Muscle of arm (tissue), 12 donors: ENCODE results near the gene SSU72. TPM values are rescaled to one million over a fixed set of nuclear protein-coding genes. Genes with fewer than 3 reads are reported as not detected.
"Not testable (repeated sequence)": the region's sequence is repeated elsewhere in the genome, so short reads cannot be mapped to it uniquely, and the experiment has no call there.

Experiments
- DNase-seq: peaks from one replicate; pipeline ENCODE4 v3.0.0-alpha.2; 2013
- polyA plus RNA-seq, 12 donors: library from polyadenylated mRNA; unstranded; fragments of 120-200 nt; gene quantifications; one replicate each; pipeline ENCODE4 v1.2.1, GENCODE V29; 2013; ENCODE audit not compliant: insufficient read length in 12 of 12

Gene SSU72
- polyA plus RNA-seq, 12 donors, result 61.6 to 98.6 (median 86.4) TPM; not detected in 1

DNA sequence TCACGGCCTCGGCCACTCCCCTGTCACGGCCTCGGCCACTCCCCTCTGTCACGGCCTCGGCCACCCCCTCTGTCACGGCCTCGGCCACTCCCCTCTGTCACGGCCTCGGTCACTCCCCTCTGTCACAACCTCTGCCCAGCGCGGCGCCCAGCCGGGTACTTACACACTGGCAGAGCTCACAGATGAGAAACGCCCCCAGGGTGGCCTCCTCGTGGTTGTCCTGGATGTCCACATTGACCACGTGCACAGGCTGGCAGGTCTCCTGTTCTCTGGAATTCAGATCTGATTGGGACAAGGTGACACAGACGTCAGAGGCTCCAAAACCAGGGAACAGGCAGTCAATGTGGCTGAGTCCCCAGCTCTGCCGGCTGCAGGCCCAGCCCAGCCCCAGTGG, 31.0 kb downstream of the SSU72 start:
- DNase-seq, result no peak

DNA sequence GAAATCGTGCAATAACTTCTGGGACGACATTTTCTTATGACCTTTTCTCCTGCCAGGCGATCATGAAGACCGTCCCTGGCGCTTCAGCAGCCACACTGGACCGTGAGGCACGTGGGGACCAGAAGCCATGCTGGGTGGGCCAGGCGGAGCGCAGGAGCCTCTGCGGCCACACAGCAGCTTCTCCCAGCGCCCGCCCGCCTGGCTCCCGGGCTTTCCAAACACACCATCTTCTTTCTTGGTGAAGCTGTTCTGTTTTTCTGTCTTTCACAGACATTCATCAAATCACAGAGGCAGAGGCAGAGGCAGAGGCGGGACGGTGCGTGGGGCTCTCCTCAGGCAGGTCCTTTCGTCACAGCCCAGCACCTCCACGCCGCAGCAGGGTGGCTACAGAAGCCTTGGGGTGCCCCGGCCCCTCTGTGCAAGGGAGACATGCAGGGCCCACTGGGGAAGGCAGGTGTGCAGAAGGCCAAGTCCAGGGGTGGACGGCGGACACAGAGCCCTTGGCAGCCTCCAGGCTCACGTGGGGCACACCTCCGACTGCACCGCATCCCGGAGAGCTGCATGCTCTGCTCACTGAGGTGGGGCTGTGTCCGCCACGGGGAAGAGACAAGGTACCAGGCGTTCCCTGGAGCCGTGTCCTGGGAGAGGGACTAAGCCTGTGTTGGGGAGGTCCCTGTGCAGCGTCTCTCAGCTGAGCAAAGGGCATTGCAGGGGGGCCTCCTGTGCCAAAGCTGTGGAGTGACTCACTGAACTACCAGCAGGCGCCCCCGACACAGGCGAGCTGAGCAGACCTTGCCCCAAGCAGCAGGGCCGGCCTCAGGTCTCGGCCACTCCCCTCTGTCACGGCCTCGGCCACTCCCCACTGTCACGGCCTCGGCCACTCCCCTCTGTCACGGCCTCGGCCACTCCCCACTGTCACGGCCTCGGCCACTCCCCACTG, 31.6 kb downstream of the SSU72 start:
- DNase-seq, result no peak

DNA sequence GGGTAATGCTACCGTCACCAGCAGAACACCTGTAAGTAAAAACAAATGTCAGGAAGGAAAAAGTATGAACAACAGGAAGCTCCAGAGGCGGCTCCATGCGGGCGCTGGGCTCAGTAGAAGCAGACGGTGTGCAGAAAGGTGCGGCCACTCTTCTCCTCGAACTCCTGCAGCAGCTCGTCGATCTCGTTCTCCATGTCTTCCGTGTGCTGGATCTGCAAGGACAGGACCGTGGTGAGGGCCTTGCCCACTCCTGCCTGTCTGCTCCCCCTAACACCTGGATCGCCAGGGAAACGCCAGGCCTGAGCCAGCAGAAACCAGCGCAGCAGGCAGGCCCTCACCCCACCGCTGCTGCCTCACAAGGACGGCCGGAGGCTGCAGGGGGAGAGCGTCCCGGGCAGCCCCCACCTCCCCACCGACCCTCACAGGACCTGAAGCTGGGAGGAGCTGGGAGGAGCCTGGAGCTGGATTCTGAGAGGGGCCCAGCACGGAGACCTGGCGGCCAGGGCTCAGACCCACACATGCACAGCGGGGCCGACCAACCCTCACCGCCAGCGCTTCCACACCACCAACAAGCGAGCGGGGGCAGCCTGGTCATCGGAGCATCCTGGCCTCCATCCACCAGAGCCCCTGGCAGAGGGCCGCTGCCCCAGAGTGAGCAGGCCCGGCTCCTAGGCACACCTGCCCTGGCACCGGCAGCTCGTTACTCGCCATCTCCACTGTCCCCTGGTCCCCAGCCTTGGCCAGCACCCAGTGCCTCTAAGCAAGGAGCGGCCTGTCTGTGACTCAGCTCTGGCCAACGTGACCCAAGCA, 32.5 kb downstream of the SSU72 start:
- DNase-seq, result no peak

DNA sequence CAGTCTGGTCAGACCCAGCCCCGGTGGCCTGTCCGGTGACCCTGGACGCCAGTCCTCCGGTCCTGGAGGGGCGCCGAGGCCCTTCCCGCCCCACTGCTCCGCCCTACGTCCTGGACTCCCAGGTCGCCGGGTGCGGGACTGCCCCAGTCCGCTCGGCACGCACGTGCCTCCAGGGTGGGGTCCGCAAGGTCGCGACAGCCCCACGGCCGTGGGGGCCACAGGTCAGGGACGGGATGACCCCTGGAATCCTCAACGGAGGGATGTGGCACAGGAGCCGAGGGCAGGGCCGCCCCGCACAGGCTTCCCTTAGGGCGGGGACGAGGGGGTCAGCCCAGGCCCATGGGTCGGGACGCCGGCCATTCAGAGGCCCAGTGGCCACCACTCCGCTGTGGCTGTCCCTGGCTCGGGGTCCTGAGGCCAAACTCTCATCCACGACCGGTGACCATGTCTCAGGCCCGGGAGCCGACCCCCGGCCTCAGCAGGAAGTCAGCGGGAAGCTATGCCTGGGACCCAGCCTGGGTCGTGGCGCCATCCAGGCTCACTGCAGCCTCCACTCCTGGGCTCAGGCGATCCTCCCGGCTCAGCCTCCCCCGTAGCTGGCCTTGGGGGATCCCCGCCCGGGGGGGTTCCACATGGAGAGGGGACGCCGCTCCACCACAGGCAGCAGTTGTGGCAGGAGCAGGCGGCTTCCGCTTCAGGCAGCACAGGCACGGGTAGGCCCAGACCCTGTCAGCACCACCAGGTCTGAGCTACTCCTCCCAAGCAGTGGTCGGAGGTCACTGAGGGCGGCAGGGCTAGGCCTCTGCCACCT, 33.6 kb downstream of the SSU72 start:
- DNase-seq, result no peak

DNA sequence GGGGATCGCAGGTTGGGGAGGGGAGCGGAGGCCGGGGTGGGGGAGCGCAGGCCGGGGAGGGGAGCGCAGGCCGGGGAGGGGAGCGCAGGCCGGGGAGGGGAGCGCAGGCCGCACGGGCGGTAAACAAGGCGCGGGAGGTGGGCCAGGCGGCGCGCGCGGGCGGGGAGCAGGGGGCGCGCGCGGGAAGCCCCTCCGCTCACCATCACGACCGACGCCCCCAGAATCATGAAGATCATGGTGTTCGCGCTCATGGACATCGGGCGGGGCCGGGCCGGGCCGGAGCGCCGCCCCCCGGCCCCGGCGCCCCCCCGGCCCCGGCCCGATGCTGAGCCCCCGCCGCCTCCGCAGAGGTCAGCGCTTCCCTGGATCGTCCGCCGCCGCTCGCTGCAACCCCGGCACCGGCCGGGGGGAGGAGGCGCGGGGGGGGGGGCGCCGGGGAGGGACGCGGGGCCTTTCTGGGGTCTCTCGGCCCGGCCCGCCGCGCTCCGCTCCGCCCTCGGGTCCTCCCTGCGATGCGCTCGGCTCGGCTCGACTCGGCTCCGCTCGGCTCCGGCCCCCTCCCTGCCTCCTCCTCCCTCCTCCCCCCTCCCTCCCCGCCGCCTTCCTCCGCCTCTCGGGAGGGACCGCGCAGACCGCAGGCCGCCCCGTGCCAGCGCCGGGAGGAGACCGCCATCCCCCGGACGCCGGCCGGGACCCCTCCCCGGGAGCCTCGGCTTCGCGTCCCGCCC, 34.4 kb downstream of the SSU72 start, which contains the start of gene TMEM240:
TSS of gene TMEM240 (minus strand) at position 535 of the 728 bp plus-strand sequence. CDS start at position 257, 278 bp downstream.
- DNase-seq, result peak; percentile 70

DNA sequence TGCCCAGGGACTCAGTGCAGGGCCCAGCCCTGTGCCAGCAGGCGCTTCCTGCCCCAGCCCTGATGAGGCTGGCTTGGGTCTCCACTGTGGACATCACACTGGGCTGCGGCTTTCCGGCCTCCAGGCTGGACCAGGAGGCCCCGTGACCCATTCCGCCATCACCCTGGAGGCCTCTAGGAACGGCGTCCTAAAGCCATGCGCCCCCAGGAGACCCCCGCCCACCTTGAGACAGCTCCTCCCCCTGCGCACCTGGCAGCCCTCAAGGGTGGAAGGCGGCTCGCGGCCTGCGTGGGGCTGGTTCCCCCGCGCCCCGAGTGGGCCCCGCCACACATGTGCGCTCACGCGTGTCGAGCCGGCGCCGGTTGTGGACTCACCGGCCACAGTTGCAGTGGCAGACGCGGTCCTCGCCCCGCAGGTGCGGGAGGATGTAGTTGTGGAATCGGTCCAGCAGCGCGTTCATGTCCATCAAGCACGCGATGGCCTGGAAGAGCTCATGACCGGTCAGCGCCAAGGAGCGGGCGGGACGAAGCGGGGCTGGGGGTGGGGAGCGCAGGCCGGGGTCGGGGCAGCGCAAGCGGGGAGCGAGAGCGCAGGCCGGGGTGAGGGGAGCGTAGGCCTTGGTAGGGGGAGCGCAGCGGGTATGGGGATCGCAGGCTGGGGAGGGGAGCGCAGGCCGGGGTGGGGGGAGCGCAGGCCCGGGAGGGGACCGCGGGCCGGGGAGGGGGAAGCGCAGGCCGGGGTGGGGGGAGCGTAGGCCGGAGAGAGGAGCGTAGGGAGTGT, 35.2 kb downstream of the SSU72 start:
- DNase-seq, result no peak

DNA sequence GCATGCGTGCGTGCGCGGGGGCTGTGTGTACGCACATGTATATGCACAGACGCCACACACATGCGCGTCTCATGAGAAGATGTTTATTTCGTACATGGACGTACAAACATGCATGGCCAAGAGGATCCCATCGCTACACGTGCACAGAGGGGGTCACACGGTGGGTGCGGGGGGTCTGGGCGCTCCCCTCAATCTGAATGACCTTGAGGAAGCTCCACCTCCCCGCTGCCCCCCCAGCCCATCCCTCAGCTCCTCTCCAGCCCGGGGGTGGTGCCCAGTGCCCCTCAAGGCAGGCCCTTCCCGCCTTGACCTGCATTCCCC, 35.7 kb downstream of the SSU72 start:
- no peak for DNase-seq

DNA sequence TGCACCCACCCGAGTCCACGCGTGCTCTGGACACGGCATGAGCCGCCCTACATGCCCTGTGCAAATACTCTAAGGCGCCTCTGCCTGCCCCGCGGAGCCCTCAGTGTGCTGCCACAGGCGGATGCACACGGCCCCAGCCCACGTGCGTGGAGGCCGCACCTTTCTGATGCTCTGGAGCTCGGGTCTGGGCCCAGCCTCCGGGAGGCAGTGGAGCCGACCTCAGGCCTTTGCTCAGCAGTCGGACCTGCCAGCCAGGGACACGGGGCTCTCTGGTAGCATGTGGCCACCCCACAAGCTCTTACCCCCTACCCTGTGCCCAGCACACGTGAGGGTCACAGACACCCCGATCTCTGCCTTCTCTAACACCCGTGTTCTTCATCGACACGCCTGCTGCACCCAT, 36.3 kb downstream of the SSU72 start:
- no peak for DNase-seq

DNA sequence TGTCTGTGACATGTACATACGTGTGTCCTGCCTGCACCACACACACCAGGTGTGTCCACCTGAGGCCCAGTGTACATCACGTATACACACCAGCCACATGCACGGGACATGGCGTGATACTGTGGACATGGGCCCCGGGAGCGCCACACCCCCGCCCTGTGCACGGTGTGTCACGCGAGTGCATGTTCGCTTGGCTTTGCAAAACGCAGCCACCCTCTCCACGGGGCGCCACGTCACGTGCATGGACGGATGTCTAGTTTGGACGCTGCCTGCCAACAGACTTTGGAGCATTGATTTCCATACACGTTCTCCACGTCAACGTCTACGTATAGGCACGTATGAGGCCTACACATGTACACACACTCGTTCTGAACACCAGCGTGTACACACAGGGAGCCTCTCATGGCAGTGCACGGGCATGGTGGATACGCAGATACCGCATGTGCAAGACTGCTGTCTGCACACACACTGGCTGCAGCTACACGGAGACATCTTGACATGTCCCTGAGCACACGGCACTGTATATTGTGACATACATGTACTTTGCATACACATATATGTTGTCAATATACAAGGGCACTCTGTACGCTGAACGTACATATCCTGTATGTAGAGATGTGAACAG, 36.9 kb downstream of the SSU72 start:
- DNase-seq, result no peak

DNA sequence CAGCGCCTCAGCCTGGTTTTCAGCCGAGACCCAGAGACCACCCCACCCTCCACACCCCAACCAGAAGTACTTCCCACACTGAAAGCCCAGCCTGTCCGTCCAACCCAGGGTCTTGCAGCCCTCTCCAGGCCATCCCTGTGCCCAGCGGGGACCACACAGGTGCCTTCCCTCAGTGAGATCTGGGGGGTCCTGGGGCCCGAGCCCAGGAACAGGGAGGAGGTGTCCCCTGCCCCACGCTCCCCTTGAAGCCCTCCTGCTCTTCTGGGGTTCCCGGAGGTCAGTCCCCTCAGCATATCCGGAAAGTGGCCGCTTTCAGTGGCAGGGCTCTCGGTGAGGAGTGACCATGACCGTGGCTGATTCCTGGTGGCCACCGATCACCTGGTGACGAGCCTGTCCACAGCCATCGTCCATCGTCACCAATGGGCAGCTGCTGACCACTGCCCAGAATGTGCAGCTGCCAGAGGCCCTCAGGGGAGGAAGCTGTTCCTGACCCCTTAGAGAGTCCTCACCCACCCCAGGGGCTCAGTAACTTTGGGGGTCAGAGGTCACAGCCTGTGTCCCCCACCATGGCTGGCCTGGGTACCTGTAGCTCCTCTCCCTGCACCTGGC, 37.6 kb downstream of the SSU72 start:
- DNase-seq, result no peak

DNA sequence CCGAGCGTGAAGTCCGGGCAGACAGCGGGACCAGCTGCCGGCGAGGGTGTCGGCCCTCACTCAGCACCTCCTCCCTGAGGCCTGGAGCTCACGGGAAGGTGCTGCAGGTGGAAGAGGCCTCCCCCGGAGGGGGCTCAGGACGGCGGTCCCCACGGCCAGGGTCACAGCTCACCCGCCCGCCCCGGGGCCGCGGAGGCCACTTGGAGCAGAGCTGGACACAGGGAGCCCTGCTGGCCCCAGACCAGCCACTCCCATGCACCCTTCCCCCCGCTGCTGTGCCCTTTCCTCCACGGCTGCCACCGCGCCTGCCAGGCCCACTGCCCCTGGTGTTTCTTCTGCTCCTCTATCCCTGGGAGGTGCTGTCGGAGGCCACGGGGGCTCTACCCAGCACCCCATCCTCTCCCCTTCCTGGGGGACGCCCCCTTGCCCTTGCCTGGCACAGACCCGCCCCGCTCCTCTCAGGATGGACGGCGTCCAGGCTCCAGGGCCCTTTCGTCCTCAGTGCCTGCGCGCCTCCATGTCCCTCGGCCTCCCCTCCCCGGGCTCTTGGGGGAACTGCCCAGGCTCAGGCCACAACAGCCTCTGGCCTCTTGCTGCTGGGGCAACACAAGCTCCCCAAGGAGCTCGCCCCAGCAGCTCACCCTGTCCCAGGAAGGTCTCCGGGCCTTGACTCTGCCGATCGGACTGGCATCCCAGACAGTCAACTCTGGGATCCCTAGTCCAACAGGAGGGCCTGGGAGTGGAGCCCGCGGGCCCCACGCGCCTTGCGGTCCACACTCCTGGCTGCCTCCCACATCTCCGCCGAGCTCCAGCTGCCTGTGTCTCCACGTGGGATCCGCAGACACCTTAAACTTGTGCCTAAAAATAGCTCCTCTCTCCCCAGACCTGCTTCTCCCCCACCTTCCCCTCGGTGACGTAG, 38.4 kb downstream of the SSU72 start:
- no peak for DNase-seq

DNA sequence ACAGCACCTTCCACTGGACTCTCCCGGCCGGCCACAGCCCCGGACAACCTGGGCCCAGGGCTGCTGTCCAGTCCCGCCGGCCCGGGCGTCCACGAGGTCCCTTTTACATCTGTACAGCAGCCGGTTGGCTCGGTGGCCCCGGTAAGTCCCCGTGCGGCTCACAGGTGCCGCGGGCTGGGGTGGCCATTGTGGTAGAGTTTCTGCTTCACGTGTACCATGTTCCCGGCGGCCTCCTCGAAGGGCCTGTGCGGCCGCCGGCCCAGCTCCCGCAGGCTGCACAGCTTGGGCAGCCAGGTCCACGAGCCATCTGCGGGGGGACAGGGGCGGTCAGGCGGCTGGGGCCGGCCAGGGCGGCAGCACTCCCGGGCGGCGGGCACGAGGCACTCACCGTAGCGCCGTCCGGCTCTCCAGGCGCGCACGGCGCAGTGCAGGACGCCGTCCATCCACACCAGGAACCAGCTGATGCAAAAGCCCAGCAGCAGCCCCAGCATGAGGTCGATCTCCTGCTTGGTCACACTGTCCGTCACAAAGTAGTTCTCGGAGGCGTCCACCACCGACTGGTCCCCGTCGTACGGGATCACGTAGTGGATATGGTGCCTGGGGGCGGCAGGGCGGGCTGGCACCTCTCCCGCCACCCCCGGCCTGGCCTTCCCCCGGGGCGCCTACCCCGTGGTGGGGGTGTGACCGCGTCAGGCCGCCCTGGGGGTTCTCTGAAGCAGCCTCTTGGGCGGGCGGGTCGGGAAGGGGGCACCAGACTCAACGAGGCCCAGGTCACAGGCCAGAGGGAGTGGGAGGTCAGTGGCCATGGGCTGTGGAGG, 39.3 kb downstream of the SSU72 start:
- no peak for DNase-seq

DNA sequence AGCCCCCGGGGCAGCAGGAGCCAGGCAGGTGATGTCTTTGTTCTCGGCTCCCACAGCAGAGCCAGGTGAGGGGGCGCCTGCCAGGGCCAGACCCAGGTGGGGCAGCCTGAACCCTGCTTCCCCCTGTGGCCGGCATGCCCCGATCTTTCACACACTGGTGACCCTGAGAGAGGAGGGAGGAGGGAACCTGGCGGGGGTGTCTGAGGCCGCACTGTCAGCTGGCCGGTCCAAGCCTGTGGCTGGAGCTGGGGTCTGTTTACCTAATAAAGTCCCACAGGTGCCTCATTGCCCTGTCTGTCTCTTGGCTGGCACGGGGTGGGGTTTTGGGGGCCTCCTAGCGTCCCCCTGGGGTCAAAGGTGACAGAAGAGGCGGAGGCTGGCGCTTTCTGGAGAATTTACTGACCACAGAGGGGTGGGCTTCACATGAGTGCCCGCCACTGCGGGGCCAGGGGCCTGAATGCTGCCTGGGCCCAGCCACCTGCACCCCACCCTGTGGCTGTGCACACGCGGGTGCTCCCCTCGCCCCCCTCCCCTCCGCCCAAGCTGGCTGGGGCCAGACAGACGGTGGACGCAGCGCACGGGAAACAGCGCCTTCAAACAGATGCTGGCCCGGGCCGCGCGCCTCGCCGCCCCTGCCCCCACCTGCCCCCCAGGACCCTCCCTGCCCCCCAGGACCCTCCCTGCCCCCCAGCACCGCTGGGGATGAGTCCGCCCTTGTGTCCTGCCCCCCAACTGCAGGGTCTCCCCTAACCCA, 40.1 kb downstream of the SSU72 start:
- no peak for DNase-seq

DNA sequence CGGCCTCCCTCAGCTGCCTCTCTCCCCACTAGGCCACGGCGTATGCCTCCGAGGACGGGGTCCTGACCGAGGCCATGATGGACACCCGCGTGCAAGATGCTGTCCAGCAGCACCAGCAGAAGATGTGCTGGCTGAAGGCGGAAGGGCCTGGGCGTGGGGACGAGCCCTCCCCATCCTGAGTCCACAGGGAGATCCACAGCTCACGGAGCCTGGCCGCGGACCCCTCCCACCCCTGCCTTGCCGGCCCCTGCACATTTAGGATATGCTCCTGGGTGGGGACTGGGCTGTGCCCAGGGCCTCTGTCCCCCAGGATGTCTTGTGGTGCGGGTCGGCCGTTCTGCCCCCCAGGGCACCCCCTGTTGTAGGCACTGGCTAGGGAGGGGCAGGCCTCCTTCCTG, 40.8 kb downstream of the SSU72 start:
- not testable (repeated sequence) for DNase-seq

DNA sequence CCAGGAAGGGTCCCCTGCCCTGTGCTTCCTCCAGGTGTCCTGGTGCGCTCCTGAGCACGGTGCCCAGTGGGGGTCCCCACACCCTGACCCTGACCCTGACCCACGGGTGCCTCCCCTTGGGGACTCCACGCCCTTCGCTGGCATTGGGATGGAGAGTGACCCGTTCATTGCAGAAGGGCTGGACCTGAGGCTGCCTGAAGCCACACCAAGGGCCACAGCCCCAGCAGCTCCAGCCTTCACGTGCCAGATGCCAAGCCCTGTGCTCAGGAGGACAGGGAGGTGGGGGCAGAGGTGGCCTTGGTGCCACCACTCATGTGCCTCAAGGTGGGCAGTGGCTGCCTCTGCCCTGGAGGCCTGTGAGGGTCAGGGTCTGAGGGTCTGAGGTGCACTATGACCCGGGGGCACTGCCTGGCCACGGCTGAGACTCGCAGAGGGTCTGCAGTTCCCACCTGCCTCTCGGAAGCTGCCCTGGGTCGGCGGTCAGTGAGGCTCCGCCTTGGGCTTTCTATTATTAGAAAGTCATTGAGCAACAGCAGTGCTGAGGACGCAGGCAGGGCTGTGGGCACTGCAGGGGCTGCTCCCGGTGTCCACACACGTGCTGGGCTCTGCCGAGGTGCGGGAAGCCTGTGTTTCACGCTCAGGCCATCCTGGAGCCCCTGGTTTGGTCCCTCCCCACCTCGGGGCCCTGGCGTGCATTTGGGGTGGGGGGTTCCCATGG, 41.3 kb downstream of the SSU72 start:
- not testable (repeated sequence) for DNase-seq

DNA sequence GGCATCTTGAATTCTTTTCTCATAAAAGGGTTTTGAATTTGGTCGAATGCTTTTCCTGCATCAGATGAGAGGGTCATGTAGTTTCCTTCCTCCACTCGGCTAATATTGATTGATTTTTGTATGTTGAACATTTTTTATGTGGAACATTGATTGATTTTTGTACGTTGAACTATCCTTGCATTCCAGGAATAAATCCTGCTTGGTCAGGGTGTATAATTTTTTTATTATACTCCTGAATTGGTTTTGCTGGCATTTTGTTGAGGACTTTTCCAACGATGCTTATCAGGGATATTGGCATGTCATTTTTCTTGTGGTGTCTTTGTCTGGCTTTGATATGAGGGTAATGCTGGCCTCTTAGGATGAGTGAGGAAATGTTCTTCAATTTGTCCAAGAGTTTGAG, 42.7 kb downstream of the SSU72 start:
- no peak for DNase-seq
